HepG2 (cell line): ENCODE measurements around the gene ZNHIT1. TPM values are rescaled to one million over a fixed set of nuclear protein-coding genes. Genes with fewer than 3 reads are reported as not detected.

Experiments
- CCAR2 ChIP-seq: fragments of 200-400 bp; formaldehyde crosslinking; optimal IDR thresholded peaks from 2 replicates; pipeline ENCODE3; 2018; ENCODE audit warnings: low read depth, mild to moderate bottlenecking, low read length, moderate library complexity
- FOXA3 ChIP-seq: IDR thresholded peaks from 2 replicates; pipeline ENCODE4 v1.6.1; 2016; ENCODE audit warnings: missing genetic modification reagents, missing compliant biosample characterization
- FOXP1 ChIP-seq, 2 experiments: fragments of 450-650 bp in 1 of 2; IDR thresholded peaks; 2 replicates each; pipeline ENCODE4 v1.6.1; 2017 to 2018; ENCODE audit warnings: antibody characterized with exemption in 1 of 2
- HMGA1 ChIP-seq: sonication (generic); formaldehyde crosslinking; conservative IDR thresholded peaks from 2 replicates; pipeline ENCODE4 v1.4.0; 2020; ENCODE audit warnings: missing genetic modification reagents
- HMGXB4 ChIP-seq, 2 experiments: sonication (generic) in 1 of 2; formaldehyde crosslinking in 1 of 2; IDR thresholded peaks; 2 replicates each; pipeline versions ENCODE4 v1.4.0 to v1.6.1; 2018 to 2020; ENCODE audit warnings: missing genetic modification reagents in 2 of 2, borderline replicate concordance in 1 of 2, low read depth in 1 of 2, mild to moderate bottlenecking in 1 of 2, missing biosample characterization in 1 of 2
- MIER2 ChIP-seq: IDR thresholded peaks from 2 replicates; pipeline ENCODE4 v1.6.1; 2016; ENCODE audit warnings: missing biosample characterization, missing genetic modification reagents
- MTA1 ChIP-seq: sonication (generic); formaldehyde crosslinking; IDR thresholded peaks from 2 replicates; pipeline ENCODE4 v1.4.0; 2020; ENCODE audit warnings: missing genetic modification reagents, mild to moderate bottlenecking, borderline replicate concordance
- NR2F1 ChIP-seq, 2 experiments: fragments of 450-650 bp in 1 of 2; formaldehyde crosslinking in 1 of 2; IDR thresholded peaks; 2 replicates each; pipeline versions ENCODE4 v1.5.0 to v1.6.1; 2016 to 2020; ENCODE audit warnings: mild to moderate bottlenecking in 1 of 2, missing compliant biosample characterization in 1 of 2, missing genetic modification reagents in 1 of 2, moderate library complexity in 1 of 2
- ZNF296 ChIP-seq: sonication (generic); formaldehyde crosslinking; conservative IDR thresholded peaks from 2 replicates; pipeline ENCODE4 v1.5.0; 2020; ENCODE audit warnings: mild to moderate bottlenecking, missing genetic modification reagents
- ZNF30 ChIP-seq: sonication (generic); formaldehyde crosslinking; IDR thresholded peaks from 2 replicates; pipeline ENCODE4 v1.5.0; 2020; ENCODE audit warnings: mild to moderate bottlenecking, missing genetic modification reagents
- ZNF350 ChIP-seq: sonication (generic); formaldehyde crosslinking; IDR thresholded peaks from 2 replicates; pipeline ENCODE4 v1.4.0; 2020; ENCODE audit warnings: mild to moderate bottlenecking, low read depth, missing genetic modification reagents, borderline replicate concordance
- ZNF501 ChIP-seq: sonication (generic); formaldehyde crosslinking; IDR thresholded peaks from 2 replicates; pipeline ENCODE4 v1.5.1; 2020; ENCODE audit warnings: mild to moderate bottlenecking, moderate library complexity, missing genetic modification reagents
- ZNF558 ChIP-seq: sonication (generic); formaldehyde crosslinking; IDR thresholded peaks from 2 replicates; pipeline ENCODE4 v1.9.0; 2022; ENCODE audit warnings: mild to moderate bottlenecking, missing genetic modification reagents, borderline replicate concordance
- ZNF574 ChIP-seq: sonication (generic); formaldehyde crosslinking; IDR thresholded peaks from 2 replicates; pipeline ENCODE4 v1.4.0; 2020; ENCODE audit warnings: missing genetic modification reagents
- ZNF674 ChIP-seq: sonication (generic); formaldehyde crosslinking; IDR thresholded peaks from 2 replicates; pipeline ENCODE4 v1.5.0; 2020; ENCODE audit warnings: low read depth, mild to moderate bottlenecking, missing genetic modification reagents
- ZNF780A ChIP-seq: sonication (generic); formaldehyde crosslinking; IDR thresholded peaks from 2 replicates; pipeline ENCODE4 v1.8.0; 2022; ENCODE audit warnings: mild to moderate bottlenecking, missing genetic modification reagents, moderate library complexity
- ZNF841 ChIP-seq: sonication (generic); formaldehyde crosslinking; IDR thresholded peaks from 2 replicates; pipeline ENCODE4 v1.8.1; 2023; ENCODE audit warnings: missing genetic modification reagents, borderline replicate concordance
- ZSCAN21 ChIP-seq: sonication (generic); formaldehyde crosslinking; IDR thresholded peaks from 2 replicates; pipeline ENCODE4 v1.8.0; 2022; ENCODE audit warnings: mild to moderate bottlenecking, missing genetic modification reagents, moderate library complexity, borderline replicate concordance
- ZSCAN31 ChIP-seq: sonication (generic); formaldehyde crosslinking; IDR thresholded peaks from 2 replicates; pipeline ENCODE4 v1.5.0; 2020; ENCODE audit warnings: low read depth, mild to moderate bottlenecking, missing genetic modification reagents
- polyA plus RNA-seq, 8 experiments: library from polyadenylated mRNA; depleted of rRNA in 3 of 8; stranded (reverse) in 7 of 8; unstranded in 1 of 8; fragments of >200 nt; fragmentation: Illumina TruSeq in 4 of 8; extraction: Trizol in 4 of 8; gene quantifications; 2 replicates each; pipeline versions ENCODE4 v1.2.1 to v1.2.3, GENCODE V29; 2011 to 2016; ENCODE audit warnings: low read depth in 4 of 8, missing spikeins in 1 of 8, mixed read lengths in 1 of 8; ENCODE audit not compliant: insufficient read depth in 1 of 8
- total RNA-seq, 5 experiments: library from RNA; depleted of rRNA; stranded (reverse); fragments of >200 nt; fragmentation: Illumina TruSeq; extraction: Trizol; gene quantifications; 2 replicates each; pipeline ENCODE4 v1.2.3, GENCODE V29; 2016; ENCODE audit warnings: low read depth in 1 of 5

Gene ZNHIT1
- total and polyA plus RNA-seq, 2 of the 13 experiments (the other 11 are each of a cell fraction or from before 2014, with no cell fraction given), result 32.5 to 64.5 TPM

GRCh38 chr7:101251871-101252659, 34.1 kb downstream of the ZNHIT1 start (continued):
- TF ChIP-seq ZNF574 (CRISPR knock-in tag) (peak; percentile 99), ZNF674 (CRISPR knock-in tag) (no peak), ZSCAN21 (CRISPR knock-in tag) (peak; percentile 95), ZSCAN31 (CRISPR knock-in tag) (peak; percentile 67; the same call in 1 of the 2 replicates), ZNF30 (0 out of 2 replicates have a peak, but pooled peaks have one; percentile 1), ZNF350 (CRISPR knock-in tag) (peak; percentile 72), FOXP1 (IDR thresholded peaks at IDR 0.05) (no peak), FOXP1 (CRISPR knock-in tag; IDR thresholded peaks at IDR 0.05) (no peak), HMGXB4 (CRISPR knock-in tag; IDR thresholded peaks at IDR 0.05; ENCODE audit: borderline replicate concordance in 1 of 2, low read depth in 1 of 2) (peak in 1 of 2 experiments; percentile 78; a peak in 2 of 4 replicates), ZNF780A (CRISPR knock-in tag) (no peak), ZNF841 (CRISPR knock-in tag) (no peak), HMGA1 (no peak), MTA1 (CRISPR knock-in tag) (no peak; the same call in 1 of the 2 replicates), ZNF296 (CRISPR knock-in tag) (no peak), CCAR2 (no peak), ZNF558 (no peak), MIER2 (CRISPR knock-in tag) (no peak), ZNF501 (peak; percentile 18; the same call in 1 of the 2 replicates), NR2F1 (CRISPR knock-in tag; IDR thresholded peaks at IDR 0.05) (no peak), FOXA3 (no peak)
